ENCODE results near the gene TBC1D16.

DNA sequence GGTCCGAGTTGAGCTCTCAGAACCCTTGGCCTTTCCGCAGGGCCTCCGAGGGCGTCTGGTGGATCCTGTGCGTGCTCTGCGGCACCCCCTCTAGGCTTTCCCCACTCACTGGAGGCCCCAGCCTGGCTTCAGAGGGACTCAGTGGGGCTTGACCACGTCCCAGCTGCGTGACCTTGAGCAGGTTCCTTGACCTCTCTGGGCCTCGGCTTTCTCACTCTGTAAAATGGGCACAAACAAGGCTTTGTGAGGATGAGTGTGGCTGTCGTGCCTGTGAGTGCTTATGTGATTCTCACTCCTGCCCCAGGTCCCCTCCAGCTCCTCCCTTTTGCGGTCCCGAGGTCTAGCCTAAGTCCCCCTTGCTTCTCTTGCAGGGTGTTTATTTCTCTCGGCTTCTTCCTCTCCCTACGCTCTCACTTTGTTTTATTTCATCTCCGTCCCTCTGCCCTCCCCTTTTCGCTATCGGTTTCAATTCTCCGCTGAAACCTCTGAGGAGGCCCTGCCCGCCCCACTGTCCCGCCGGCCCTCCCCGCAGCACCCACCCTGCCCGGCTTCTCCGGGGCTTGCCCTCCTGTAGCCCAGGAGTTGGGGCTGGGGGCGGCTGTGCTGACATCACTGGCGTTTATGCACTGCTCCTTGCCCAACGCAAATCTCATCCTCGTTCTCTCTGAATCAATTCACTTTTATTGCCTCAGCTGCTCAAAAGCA, 114.1 kb downstream of the TBC1D16 start:
- TF ChIP-seq, protein P1, sequence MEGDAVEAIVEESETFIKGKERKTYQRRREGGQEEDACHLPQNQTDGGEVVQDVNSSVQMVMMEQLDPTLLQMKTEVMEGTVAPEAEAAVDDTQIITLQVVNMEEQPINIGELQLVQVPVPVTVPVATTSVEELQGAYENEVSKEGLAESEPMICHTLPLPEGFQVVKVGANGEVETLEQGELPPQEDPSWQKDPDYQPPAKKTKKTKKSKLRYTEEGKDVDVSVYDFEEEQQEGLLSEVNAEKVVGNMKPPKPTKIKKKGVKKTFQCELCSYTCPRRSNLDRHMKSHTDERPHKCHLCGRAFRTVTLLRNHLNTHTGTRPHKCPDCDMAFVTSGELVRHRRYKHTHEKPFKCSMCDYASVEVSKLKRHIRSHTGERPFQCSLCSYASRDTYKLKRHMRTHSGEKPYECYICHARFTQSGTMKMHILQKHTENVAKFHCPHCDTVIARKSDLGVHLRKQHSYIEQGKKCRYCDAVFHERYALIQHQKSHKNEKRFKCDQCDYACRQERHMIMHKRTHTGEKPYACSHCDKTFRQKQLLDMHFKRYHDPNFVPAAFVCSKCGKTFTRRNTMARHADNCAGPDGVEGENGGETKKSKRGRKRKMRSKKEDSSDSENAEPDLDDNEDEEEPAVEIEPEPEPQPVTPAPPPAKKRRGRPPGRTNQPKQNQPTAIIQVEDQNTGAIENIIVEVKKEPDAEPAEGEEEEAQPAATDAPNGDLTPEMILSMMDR (conservative IDR thresholded peaks at IDR 0.05 in 1 of 2, IDR thresholded peaks at IDR 0.05 in 1 of 2; ENCODE audit: low read depth in 1 of 2, low read length in 2 of 2), result no peak
- no peak for TF ChIP-seq EZH2 (IDR thresholded peaks at IDR 0.05; ENCODE audit: low read length, missing control alignments)
